Measurements from ENCODE around the gene COBLL1. TPM values are rescaled to one million over a fixed set of nuclear protein-coding genes. Genes with fewer than 3 reads are reported as not detected.

The COBLL1 gene
- total RNA-seq, 2 experiments from 2014 or later: 0.53 TPM; not detected in 1

DNA sequence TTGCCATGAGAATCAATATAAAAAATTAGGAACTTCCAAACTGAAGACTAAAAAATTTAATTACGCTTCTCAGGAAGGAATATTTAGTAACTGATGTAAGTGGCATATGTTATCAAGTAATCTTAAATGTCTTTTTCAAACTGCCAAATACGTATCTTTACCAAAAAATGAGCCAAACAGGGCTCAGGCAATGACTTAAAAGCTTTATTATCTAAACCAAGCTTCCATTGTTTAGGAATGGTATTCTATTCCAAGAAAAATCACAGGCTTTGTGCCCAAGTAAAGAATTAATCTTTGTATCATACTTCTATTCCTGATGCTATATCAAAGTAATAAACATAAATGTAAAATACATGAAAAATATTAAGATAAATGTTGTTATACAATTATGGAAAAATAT lies 148.7 kb downstream of the COBLL1 start:
- Histone ChIP-seq H3K27ac (ENCODE audit: low read depth in 1 of 2, low read length in 2 of 2) (no peak overlapping the region), H3K4me1 (ENCODE audit: insufficient read depth, low read length) (no peaks in the 10 kb centered on the region), H3K9me3 (ENCODE audit: control insufficient read depth in 1 of 2, insufficient read depth in 1 of 2, low read length in 2 of 2) (no peaks in the 10 kb centered on the region), H3K36me3 (ENCODE audit: insufficient read depth, low read length) (no peaks in the 10 kb centered on the region), H3K4me3 (ENCODE audit: low read length) (no peak overlapping the region), H3K27me3 (ENCODE audit: control insufficient read depth in 1 of 2, insufficient read depth in 2 of 2, low read length in 2 of 2) (no peaks in the 10 kb centered on the region)
- ChIA-PET CTCF (no interaction called here), POLR2A (no interaction called here)
- H3K4me1 Mint-ChIP-seq (ENCODE audit: low read depth): no peaks in the 10 kb centered on the region
- no peak overlapping the region for H3K27ac Mint-ChIP-seq
- intact Hi-C loops (cut with DNase I, micrococcal nuclease): no loop called here
- DNase-seq (no peak), ATAC-seq (ENCODE audit: poor library complexity) (no peak)
- H3K27me3 Mint-ChIP-seq: no peaks in the 10 kb centered on the region
- H3K36me3 Mint-ChIP-seq (ENCODE audit: low read depth): no peaks in the 10 kb centered on the region
- H3K4me3 Mint-ChIP-seq: no peak overlapping the region
- TF ChIP-seq, protein P1, sequence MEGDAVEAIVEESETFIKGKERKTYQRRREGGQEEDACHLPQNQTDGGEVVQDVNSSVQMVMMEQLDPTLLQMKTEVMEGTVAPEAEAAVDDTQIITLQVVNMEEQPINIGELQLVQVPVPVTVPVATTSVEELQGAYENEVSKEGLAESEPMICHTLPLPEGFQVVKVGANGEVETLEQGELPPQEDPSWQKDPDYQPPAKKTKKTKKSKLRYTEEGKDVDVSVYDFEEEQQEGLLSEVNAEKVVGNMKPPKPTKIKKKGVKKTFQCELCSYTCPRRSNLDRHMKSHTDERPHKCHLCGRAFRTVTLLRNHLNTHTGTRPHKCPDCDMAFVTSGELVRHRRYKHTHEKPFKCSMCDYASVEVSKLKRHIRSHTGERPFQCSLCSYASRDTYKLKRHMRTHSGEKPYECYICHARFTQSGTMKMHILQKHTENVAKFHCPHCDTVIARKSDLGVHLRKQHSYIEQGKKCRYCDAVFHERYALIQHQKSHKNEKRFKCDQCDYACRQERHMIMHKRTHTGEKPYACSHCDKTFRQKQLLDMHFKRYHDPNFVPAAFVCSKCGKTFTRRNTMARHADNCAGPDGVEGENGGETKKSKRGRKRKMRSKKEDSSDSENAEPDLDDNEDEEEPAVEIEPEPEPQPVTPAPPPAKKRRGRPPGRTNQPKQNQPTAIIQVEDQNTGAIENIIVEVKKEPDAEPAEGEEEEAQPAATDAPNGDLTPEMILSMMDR (IDR thresholded peaks at IDR 0.05): no peak
- H3K9me3 Mint-ChIP-seq: no peaks in the 10 kb centered on the region

DNA sequence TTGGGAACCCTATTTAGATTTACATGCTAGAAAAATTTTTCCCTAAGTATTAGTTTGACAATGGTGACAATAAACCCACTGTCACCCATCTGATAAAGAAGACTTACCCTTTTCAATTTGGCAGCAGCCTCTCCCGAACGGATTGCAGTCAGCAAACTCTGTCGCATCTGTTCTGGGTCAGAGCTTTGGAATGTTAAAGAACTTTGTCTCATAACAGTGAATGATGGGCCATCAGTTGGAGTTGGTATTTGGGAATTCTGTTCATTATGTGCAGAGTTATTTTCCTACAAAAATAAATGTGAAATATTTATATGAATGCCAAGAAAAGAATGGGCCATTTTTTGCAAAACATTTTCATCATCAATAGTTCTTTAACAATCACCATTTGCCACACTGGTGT lies 149.5 kb downstream of the COBLL1 start:
- ATAC-seq (ENCODE audit: poor library complexity): no peak
- CTCF ChIA-PET: no interaction called here

DNA sequence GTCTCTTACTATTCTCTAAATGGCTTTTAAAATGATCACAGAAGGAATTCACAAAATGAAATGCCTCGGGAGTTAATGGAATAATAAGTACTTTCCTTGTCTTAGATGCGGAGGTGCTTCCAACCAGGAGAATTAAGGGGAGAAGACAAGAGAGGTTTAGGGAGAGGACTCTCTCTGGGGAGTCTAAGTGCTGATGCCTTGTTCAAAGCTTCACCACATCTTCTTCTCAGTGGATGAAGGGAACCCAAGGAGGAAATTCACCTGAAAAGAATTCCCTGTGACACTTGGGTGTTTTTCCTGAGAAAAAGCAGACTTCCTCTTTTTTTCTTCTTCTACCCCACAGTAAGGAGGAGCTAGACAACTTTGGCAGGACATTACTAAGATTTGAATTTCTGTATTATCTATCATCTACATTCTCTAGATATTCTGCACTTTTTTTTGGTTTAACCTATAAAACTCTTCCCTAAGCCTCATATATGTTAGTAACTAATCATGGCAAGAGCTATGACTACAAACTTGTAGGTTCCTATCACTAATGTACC lies 150.2 kb downstream of the COBLL1 start:
- Mint-ChIP-seq H3K27me3 (no peaks in the 10 kb centered on the region), H3K27ac (no peak overlapping the region), H3K36me3 (ENCODE audit: low read depth) (no peaks in the 10 kb centered on the region), H3K4me1 (ENCODE audit: low read depth) (no peaks in the 10 kb centered on the region), H3K9me3 (no peaks in the 10 kb centered on the region), H3K4me3 (no peak overlapping the region)
- ChIA-PET POLR2A (no interaction called here), CTCF (no interaction called here)
- no peaks in the 10 kb centered on the region for H3K27me3 ChIP-seq (ENCODE audit: control insufficient read depth in 1 of 2, insufficient read depth in 2 of 2, low read length in 2 of 2)
- H3K9me3 ChIP-seq (ENCODE audit: control insufficient read depth in 1 of 2, insufficient read depth in 1 of 2, low read length in 2 of 2): peaks cover 0 to 3% of the 10 kb centered on the region in 2 experiments
- H3K4me3 ChIP-seq (ENCODE audit: low read length): no peak overlapping the region
- ATAC-seq (ENCODE audit: poor library complexity) (no peak), DNase-seq (no peak)
- no peak overlapping the region for H3K27ac ChIP-seq (ENCODE audit: low read depth in 1 of 2, low read length in 2 of 2)
- H3K36me3 ChIP-seq (ENCODE audit: insufficient read depth, low read length): no peaks in the 10 kb centered on the region
- H3K4me1 ChIP-seq (ENCODE audit: insufficient read depth, low read length): no peaks in the 10 kb centered on the region
- TF ChIP-seq, protein P1 (IDR thresholded peaks at IDR 0.05): no peak
- intact Hi-C loops (cut with DNase I, micrococcal nuclease): no loop called here

More for the DNA sequence above, 149.5 kb downstream of the COBLL1 start:
- Mint-ChIP-seq H3K9me3 (no peaks in the 10 kb centered on the region), H3K36me3 (ENCODE audit: low read depth) (no peaks in the 10 kb centered on the region), H3K27me3 (no peaks in the 10 kb centered on the region), H3K4me1 (ENCODE audit: low read depth) (no peaks in the 10 kb centered on the region), H3K27ac (no peak overlapping the region), H3K4me3 (no peak overlapping the region)
- Histone ChIP-seq H3K36me3 (ENCODE audit: insufficient read depth, low read length) (no peaks in the 10 kb centered on the region), H3K9me3 (ENCODE audit: control insufficient read depth in 1 of 2, insufficient read depth in 1 of 2, low read length in 2 of 2) (peaks cover 0 to 3% of the 10 kb centered on the region in 2 experiments), H3K27me3 (ENCODE audit: control insufficient read depth in 1 of 2, insufficient read depth in 2 of 2, low read length in 2 of 2) (no peaks in the 10 kb centered on the region), H3K27ac (ENCODE audit: low read depth in 1 of 2, low read length in 2 of 2) (no peak overlapping the region), H3K4me1 (ENCODE audit: insufficient read depth, low read length) (no peaks in the 10 kb centered on the region), H3K4me3 (ENCODE audit: low read length) (no peak overlapping the region)
- intact Hi-C loops (cut with DNase I, micrococcal nuclease): no loop called here
- no peak for DNase-seq
- POLR2A ChIA-PET: no interaction called here
- TF ChIP-seq, protein P1 (IDR thresholded peaks at IDR 0.05): no peak

Data from CD4-positive, alpha-beta T cell (primary cell).